ENCODE measurements around the gene KMT2B.
"Not testable (repeated sequence)": the region's sequence is repeated elsewhere in the genome, so short reads cannot be mapped to it uniquely, and the experiment has no call there.

KMT2B gene

DNA sequence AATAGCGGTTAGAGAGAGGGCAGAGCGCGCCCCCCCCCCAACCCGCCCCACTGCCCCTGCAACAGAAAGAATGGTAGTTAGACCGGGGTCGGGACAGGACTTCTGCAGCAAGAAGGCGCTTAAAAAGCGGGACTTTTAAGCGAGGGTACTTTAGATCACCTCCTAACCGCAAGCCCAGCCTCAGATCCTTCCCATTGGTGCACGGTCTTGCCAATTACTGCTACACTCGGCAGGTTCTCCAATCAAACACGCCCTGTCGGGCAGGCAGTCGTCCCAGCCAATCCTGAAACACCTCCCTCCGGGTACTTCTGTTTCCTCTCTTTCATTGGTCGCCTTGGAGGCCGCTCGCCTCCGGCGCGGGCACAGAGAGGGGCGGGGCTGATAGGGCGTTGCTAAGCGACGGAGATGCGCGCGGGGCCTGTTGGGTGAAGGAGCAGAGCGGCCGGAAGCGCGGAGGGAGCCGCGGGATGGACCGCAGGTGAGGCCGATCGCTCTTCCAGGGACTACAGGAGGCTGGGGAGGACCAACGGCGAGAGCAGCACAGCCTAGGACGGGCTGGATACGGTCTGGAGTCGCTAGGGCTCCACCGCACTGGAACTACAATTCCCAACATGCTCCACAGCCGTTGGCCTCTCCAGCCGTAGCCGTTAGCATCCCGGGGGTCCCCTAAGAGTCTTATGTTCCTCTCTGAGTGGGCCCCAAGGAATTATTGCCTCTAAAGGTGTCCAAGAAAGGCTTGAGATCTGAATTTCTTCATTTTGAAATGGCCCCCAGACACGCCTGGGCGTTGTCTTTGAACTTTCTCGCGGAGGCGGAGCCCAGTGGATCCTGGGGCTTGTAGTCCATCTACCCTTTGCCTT is 40.2 kb downstream of the KMT2B start, which contains the start of gene PROSER3:
Gene PROSER3, plus strand, starts transcription at position 428 of the 860 bp plus-strand sequence. Its CDS starts 40 bp downstream, at position 468.
- peak; percentile 99 for FAIRE-seq

DNA sequence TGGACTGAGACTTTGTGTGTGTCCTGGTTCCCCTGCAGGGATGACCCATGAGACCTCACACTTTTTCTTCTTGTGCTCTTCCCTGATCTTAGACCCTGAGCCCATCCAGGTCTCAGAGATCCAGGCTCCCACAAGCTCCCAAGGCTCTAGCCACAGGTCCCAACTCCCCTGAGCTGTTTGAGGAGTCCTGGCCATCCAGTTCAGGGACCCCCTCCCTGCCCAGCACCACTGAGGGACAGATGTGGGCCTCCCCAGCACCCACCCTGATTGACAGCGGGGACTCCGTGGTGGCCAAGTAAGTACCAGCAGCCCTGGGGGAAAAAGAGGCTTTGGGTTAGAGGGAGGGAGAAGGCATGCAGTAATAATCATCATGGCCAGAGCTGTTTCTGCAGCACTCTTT is 41.9 kb downstream of the KMT2B start:
- no peak for FAIRE-seq

GRCh38 chr19:35760711-35761349 is 43.0 kb downstream of the KMT2B start:
- no peak for FAIRE-seq

- FAIRE-seq = no peak
These were observed 46.9 kb downstream of the KMT2B start for GRCh38 chr19:35764432-35765315.

GRCh38 chr19:35766571-35767104 is 48.8 kb downstream of the KMT2B start:
- FAIRE-seq = no peak

DNA sequence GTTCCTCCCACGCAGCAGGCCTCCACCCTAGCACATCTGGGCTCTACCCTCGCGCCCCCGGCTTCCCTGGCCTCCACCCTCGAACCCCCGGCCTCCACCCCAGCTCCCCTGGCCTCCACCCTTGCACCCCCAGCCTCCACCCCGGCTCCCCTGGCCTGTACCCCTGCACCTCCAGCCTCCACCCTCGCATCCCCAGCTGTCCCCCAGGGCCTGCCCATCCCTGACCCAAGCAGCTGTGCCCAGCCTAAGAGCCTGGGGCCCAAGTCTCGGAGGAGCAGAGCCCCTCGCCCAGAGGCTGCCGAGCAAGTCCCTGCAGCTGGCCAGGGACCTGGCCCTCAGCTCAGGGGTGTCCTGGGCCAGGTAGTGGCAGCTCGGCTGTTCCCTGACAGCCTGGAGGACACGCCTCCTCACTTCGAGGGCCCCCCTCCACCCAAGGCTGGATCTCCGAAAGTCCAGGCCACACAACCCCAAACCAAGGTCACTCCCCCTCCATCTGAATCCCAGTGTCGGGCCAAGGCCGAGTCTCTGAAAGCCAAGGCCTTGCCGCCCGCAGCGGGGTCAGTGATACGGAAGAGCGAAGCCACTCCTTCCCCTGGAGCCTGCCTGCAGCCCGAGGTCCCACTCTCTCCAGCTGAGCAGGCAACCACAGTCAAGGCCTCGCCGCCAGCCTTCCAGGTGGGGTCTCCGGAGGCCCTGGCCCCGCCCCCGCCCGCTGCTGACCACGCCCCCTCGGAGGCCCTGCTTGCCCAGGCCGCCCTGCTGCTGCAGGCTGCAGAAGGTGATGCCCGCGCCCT is 49.7 kb downstream of the KMT2B start:
- FAIRE-seq = no peak

DNA sequence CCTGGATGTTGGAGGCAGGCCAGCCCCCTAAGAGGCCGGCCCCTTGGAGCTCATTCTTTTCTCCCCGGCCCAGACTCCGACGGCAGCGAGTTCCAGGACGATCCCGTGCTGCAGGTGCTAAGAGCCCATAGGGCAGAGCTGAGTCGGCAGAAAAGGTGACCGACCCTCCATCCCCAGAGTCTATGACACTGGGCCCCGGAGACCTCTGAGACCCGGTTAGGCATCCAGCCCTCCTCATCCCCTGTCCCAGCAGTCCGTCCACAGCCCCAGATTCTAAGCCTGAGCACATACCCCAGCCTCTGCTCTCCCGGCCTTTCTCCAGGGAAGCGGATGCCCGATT is 50.2 kb downstream of the KMT2B start:
- no peak for FAIRE-seq

DNA sequence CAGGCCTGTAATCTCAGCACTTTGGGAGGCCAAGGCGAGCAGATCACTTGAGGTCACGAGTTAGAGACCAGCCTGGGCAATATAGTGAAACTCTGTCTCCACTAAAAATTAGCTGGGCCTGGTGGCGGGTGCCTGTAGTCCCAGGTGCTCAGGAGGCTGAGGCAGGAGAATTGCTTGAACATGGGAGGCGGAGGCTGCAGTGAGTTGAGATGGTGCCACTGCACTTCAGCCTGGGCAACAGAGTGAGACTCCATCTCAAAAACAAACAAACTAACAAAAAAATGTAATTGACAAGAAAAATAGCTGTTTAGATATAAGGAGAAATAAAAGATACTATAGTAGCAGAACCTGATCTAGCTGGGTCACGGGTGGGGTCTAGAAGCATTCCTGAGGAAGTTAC is 54.6 kb downstream of the KMT2B start:
- FAIRE-seq = not testable (repeated sequence)

DNA sequence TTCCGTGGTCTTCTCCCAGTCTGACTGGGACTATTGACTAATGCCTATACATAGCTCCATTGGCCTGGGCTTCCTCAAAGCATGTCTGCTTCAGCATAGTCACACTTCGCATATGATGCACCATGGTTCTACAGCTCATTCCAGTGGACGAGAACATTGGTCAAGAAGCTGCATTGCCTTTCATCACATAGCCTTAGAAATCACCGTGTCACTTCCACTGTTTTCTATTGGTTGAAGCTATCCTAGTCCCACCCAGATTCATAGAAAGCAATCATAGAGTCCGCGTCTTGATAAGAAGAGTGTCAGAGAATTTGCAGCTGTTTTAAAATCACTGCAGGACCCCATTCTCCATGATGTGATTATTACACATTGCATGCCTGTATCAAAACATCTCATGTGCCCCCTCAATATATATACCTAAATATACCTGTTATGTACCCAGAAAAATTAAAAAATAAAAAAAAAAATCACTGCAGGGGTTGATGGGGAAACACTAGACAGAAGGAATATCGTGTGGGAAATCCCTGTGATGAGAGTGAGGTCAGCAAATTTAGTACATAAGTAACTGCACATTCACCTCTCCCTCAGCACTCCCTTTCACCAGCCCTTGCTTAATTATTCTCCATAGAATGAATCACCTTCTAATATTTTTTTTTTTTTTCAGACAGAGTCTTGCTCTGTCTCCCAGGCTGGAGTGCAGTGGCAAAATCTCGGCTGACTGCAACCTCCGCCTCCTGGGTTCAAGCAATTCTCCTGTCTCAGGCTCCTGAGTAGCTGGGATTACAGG is 55.4 kb downstream of the KMT2B start:
- FAIRE-seq = no peak

- no peak for FAIRE-seq
These were observed 56.7 kb downstream of the KMT2B start for GRCh38 chr19:35774274-35775045.

GRCh38 chr19:35775046-35775297 is 57.2 kb downstream of the KMT2B start:
- FAIRE-seq = no peak

DNA sequence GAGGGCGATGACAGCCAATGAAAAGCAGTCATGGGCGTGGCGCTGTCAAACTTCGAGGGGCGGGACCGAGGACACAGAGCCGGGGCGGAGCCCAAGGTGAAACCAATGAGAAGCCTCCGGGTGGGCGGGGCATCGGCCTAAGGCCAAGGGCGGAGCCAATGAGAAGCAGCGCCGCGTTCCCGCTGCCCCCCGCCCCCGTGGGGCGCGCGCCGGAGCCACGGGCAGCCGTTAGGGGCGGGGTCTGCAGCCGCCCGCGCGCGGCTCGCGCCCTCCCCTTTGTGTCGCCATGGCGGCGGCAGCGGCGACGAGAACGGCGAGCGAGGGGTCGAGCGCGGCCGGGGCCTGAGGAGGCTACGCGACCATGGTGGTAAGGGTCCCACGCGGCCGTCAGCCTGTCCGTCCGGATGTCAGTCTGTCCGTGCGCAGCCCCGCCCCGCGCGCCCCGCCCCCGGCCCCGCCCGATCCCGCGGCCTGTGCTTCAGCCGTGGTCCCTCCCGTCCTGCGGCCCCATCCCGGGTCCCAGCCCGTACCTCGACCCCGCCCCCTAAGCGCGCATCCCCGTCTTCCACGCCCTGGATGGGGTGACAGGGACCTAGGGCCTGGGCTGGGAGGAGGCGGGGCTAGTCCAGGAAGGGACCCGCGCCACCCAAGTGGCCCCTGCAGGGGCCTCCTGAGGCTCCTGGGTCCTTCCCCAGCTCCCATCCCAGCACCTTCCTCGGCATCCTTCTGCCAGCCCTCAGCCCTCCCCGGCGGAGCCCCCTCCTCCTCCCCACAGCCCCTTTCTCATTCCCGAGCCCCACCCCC is 57.7 kb downstream of the KMT2B start, which contains the start of gene ARHGAP33:
Gene ARHGAP33, plus strand, starts transcription at position 267 of the 804 bp plus-strand sequence. Its CDS starts 95 bp downstream, at position 362.
- peak; percentile 96 for FAIRE-seq

- FAIRE-seq = no peak
These were observed 58.4 kb downstream of the KMT2B start for GRCh38 chr19:35776102-35776788.

- no peak for FAIRE-seq
These were observed 59.5 kb downstream of the KMT2B start for GRCh38 chr19:35777086-35777841.

- no peak for FAIRE-seq
These were observed 60.2 kb downstream of the KMT2B start for GRCh38 chr19:35777961-35778360.

DNA sequence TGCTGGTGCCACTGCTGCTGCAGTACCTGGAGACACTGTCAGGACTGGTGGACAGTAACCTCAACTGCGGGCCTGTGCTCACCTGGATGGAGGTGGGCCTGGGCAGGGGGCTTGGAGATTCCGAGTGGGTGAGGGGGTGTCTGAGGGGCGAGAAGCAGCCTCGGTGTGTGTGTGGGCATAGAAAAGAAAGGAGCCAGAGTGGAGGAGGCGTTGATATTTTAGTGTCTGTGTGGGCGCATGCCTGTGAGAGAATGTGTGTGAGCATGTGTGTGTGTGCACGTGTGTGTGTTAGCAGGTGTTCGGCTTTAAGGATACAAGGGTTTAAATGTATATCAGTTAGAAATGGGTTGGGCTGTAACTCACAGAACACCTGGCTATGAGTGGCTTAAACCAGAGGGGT is 61.2 kb downstream of the KMT2B start:
- no peak for FAIRE-seq

GRCh38 chr19:35780058-35780457 is 62.3 kb downstream of the KMT2B start:
- FAIRE-seq = no peak

- no peak for FAIRE-seq
These were observed 62.9 kb downstream of the KMT2B start for GRCh38 chr19:35780717-35781116.

All from G401.6 (cell line).